HUES48 (cell line): ENCODE data around the gene MPV17.
"Not testable (repeated sequence)": the region's sequence is repeated elsewhere in the genome, so short reads cannot be mapped to it uniquely, and the experiment has no call there.

Experiments
- H3K27ac ChIP-seq: one replicate; pipeline ENCODE4 v1.7.0; 2013; ENCODE audit warnings: low read depth, low read length, inconsistent platforms
- H3K27me3 ChIP-seq: 2 replicates; pipeline ENCODE4 v1.6.1; 2013; ENCODE audit warnings: mild to moderate bottlenecking, low read length; ENCODE audit not compliant: control insufficient read depth, insufficient read depth
- H3K36me3 ChIP-seq: 2 replicates; pipeline ENCODE4 v1.6.1; 2013; ENCODE audit warnings: low read length; ENCODE audit not compliant: control insufficient read depth, insufficient read depth
- H3K4me1 ChIP-seq: 2 replicates; pipeline ENCODE4 v1.6.1; 2013; ENCODE audit warnings: mild to moderate bottlenecking, low read length; ENCODE audit not compliant: control insufficient read depth, insufficient read depth
- H3K4me3 ChIP-seq: 2 replicates; pipeline ENCODE4 v1.5.1; 2013; ENCODE audit warnings: mild to moderate bottlenecking, low read depth, low read length
- H3K9ac ChIP-seq: 2 replicates; pipeline ENCODE4 v1.6.1; 2013; ENCODE audit warnings: mild to moderate bottlenecking, low read depth, low read length, moderate library complexity
- H3K9me3 ChIP-seq: 2 replicates; pipeline ENCODE4 v1.6.1; 2013; ENCODE audit warnings: low read length; ENCODE audit not compliant: control insufficient read depth, insufficient read depth

Gene MPV17

DNA sequence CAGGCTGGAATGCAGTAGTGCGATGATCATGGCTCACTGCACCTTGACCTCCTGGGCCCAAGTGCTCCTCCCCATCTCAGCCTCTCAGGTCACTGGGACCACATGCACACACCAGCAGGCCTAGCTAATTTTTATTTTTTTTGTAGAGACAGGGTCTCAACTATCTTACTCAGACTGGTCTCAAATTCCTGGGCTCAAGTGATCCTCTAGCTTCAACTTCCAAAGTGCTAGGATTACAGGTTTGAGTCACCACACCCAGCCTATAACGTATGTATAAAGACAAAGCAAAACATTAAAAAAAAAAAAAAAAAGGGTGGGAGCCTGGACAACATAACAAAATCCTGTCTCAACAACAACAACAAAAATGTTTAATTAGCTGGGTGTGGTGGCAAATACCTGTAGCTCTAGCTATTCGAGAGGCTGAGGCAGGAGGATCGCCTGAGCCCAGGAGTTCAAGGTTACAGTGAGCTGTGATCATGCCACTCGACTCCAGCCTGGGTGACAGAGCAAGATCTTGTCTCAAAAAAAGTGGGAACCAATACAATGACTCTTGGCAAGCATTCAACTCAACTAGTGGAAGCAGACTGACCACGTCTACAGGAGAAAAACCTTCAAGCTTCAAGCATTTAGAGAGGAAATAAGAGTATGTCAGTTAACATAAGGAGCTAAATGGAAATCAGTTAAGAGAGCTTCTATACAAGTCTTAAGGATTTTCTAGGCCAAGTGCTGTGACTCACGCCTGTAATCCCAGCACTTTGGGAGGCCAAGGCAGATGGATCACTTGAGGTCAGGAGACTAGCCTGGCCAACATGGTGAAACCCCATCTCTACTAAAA is 31.1 kb upstream of the MPV17 start:
- Histone ChIP-seq H3K9me3 (no peaks in the 10 kb centered on the region), H3K36me3 (peaks cover 8% of the 10 kb centered on the region; the same call in 1 of the 2 replicates), H3K4me3 (no peak overlapping the region), H3K9ac (no peak overlapping the region), H3K27ac (peak overlapping the region; percentile 46), H3K27me3 (no peaks in the 10 kb centered on the region), H3K4me1 (peaks cover 26% of the 10 kb centered on the region)

DNA sequence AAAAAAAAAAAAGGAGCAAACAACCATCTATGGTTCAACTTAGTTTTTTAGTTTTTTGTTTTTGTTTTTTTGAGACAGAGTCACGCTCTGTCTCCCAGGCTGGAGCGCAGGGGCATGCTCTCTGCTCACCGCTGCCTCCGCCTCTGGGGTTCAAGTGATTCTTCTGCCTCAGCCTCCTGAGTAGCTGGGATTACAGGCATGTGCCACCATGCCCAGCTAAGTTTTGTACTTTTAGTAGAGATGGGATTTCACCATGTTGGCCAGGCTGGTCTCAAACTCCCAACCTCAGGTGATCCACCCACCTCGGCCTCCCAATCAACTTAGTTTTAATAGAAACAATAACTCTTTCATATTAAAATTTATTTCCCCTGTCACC is 30.5 kb upstream of the MPV17 start:
- H3K9me3 ChIP-seq, H3K9ac ChIP-seq, H3K27ac ChIP-seq, H3K27me3 ChIP-seq, H3K36me3 ChIP-seq, H3K4me3 ChIP-seq: not testable (repeated sequence)
- H3K4me1 ChIP-seq: peaks cover 26% of the 10 kb centered on the region

DNA sequence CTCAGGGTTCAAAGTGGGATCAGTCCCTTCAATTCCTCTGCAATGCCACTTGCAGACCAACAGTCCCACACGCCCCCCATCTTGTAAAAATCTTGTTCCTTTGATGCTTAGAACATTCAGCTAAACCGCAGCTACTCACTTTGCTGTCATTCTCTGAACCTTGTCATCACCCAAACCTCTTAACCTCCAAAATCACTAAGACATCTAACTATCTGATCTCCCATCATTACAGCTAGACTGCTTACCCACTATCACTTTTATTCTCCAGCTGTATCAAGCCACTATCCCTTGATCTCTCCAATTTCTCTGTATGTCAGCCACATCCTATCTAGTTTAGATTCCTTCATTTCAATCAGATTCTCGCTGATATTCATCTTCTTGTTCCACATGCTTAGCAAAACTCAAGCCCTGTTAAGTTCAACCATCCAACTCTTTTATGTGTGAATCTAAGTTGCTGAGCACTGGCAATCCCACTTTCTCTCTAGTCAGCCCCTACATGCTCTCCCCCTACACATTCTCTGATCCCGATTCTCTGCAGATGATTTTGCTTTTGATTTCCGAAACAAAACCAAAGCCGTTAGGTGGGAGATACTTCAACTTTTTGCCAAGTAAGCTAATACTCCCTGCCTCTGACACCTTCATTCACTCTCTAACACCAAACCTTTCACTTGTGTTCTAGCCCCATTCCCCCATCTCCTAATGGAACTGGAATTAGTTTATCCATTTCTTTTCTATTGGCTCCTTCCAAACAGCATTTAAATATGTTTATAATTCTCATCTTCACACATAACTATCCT is 29.1 kb upstream of the MPV17 start:
- H3K4me1 ChIP-seq: peaks cover 26% of the 10 kb centered on the region
- no peak overlapping the region for H3K27ac ChIP-seq
- H3K9me3 ChIP-seq: no peaks in the 10 kb centered on the region
- H3K4me3 ChIP-seq: no peak overlapping the region
- H3K9ac ChIP-seq: no peak overlapping the region
- H3K36me3 ChIP-seq: peaks cover 10% of the 10 kb centered on the region; the same call in 1 of the 2 replicates
- no peaks in the 10 kb centered on the region for H3K27me3 ChIP-seq

DNA sequence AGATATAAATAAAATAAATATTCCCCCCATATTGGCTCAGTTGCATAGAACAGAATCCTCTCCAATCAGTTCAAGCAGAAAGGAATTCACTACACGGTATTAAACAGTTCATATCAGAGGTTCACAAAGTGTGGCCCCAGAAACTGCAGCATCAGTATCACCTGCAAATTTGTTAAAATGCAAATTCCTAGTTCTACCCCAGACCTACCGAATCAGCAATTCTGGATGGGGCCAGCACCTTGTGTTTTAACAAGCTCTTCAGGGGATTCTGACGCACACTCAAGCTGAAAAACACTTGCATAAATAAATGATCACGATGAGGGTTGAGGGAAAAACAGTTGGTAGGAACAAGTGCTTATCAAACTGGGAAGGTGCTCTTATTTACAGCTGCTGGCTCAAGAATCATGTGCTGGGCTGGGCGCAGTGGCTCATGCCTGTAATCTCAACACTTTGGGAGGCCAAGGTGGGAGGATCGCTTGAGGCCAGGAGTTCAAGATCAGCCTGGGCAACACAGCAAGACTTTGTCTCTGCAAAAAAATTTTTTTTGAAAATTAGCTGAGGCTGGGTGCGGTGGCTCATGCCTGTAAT is 27.3 kb upstream of the MPV17 start:
- Histone ChIP-seq H3K27me3 (no peaks in the 10 kb centered on the region), H3K36me3 (peaks cover 10% of the 10 kb centered on the region; the same call in 1 of the 2 replicates), H3K4me3 (no peak overlapping the region), H3K9me3 (no peaks in the 10 kb centered on the region), H3K27ac (no peak overlapping the region), H3K4me1 (peaks cover 26% of the 10 kb centered on the region), H3K9ac (no peak overlapping the region)

DNA sequence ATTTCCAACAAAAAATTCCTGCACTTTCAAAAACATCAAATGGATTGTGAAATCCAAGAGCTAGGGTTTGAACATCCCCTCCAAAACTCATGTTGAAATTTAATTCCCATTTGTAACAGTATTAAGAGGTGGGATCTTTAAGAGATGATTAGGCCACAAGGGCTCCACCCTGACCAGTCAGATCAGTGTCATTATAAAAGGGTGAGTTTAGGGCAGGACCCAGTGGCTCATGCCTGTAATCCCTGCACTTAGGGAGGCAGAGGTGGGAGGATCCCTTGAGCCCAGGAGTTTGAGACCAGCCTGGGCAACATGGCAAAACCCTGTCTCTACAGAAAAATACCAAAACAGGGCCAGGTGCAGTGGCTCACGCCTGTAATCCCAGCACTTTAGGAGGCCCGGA is 24.7 kb upstream of the MPV17 start:
- peaks cover 21% of the 10 kb centered on the region for H3K36me3 ChIP-seq
- peaks cover 9% of the 10 kb centered on the region; the same call in 1 of the 2 replicates for H3K4me1 ChIP-seq
- H3K27me3 ChIP-seq: no peaks in the 10 kb centered on the region
- H3K4me3 ChIP-seq: no peak overlapping the region
- H3K27ac ChIP-seq: no peak overlapping the region
- H3K9me3 ChIP-seq: no peaks in the 10 kb centered on the region
- no peak overlapping the region for H3K9ac ChIP-seq

DNA sequence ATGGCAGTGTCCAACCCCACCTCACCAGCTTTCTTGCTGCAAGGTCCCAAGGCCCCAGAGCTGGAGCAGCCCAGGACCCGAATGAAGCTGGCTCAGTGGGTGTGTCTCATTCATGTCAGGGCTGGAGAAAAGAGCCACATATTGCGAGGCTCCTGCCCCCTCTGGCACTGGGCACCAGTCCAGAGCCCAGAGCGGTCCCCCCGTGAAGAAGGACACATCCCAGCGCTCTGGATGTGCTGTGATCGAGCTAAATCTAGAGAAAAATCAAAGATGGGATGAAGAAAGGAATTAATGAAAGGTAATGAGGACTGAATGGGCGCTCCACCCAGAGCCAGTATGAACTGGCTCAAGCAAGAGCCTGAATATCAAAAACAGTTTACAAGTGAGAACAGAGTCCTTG is 13.3 kb upstream of the MPV17 start:
- no peaks in the 10 kb centered on the region for H3K27me3 ChIP-seq
- H3K9me3 ChIP-seq: no peaks in the 10 kb centered on the region
- H3K4me1 ChIP-seq: no peaks in the 10 kb centered on the region
- H3K4me3 ChIP-seq: no peak overlapping the region
- no peak overlapping the region for H3K27ac ChIP-seq
- no peak overlapping the region for H3K9ac ChIP-seq
- H3K36me3 ChIP-seq: peaks cover 91% of the 10 kb centered on the region

DNA sequence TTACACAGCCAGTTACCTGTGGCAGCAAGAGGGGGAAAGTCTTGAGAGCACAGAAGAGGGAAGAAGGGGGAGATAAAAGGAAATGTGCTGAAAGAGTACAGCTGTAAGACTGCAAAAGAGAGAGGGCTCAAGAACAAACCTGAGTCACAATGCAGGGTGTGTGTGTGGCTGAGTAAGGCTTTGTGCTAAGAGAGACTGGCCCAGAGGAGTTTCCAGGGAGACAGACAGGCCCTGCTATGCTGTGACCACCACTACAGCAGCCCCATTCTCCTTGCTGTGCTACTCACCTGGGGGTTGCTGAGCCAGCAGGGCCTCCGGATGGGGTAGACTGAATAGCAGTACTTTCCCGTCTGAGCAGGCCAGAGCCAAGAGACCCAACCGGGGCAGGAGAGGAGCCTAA is 12.4 kb upstream of the MPV17 start:
- H3K27ac ChIP-seq: no peak overlapping the region
- H3K27me3 ChIP-seq: no peaks in the 10 kb centered on the region
- no peak overlapping the region for H3K4me3 ChIP-seq
- no peaks in the 10 kb centered on the region for H3K4me1 ChIP-seq
- H3K9me3 ChIP-seq: no peaks in the 10 kb centered on the region
- H3K36me3 ChIP-seq: peaks cover 92% of the 10 kb centered on the region
- no peak overlapping the region for H3K9ac ChIP-seq

DNA sequence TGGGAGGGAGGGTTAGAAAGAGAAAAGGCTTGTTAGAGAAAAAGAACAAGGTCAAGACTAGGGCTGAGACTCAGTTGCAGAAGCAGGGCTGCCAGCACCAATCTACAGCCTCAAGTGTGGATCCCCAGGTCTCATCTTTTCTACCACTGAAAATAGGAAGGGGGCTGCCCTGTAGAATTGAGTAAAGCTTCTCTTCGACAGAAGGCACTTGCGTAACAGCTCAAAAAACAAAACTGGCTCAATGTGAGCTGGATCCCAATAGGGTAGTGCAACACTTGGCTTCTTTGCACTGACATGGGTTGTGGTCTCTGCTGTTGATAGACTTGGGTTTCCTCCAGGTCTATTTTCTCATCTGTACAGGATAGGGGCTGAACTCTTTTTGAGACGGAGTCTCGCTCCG is 1.8 kb upstream of the MPV17 start:
- Histone ChIP-seq H3K4me3 (no peak overlapping the region), H3K27ac (no peak overlapping the region)

DNA sequence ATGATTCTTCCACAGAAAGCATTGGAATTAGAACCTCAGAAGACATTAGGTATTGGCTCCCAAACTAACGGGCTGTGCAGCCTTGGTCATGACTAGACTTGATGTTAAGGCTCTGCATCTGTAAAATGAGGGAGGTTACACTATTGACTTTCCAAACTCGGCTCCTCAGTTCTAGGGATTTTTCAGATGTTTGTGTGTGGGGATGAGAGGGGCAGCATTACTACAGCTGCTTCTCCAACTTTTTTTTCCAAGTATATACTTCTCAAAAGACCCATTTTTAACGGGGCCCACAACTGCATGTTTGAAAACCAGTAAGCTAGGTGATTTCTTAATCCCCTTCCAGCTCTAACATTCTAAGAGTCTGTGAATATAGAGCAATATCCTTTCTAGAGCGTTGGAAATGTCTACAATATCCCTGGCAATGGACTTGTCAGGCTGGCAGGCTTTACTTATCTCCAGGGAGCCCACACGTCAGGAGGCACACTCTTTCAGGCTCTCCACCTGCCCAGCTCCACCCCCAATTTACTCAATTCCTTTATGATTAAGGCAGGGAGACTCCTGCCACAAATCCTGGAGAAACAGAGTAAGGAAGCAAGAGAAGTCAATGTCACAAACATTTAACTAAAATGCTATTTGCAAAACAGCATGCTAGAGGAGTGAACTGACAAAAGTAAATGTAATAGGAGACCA is 844 bp upstream of the MPV17 start:
- H3K36me3 ChIP-seq: peaks cover 31% of the 10 kb centered on the region
- H3K4me3 ChIP-seq: peak overlapping the region; percentile 87
- peaks cover 7% of the 10 kb centered on the region; the same call in 1 of the 2 replicates for H3K4me1 ChIP-seq
- H3K9ac ChIP-seq: peak overlapping the region; percentile 92
- no peaks in the 10 kb centered on the region for H3K9me3 ChIP-seq
- no peaks in the 10 kb centered on the region for H3K27me3 ChIP-seq
- peak overlapping the region; percentile 90 for H3K27ac ChIP-seq

More for the DNA sequence above, 1.8 kb upstream of the MPV17 start:
- no peaks in the 10 kb centered on the region for H3K27me3 ChIP-seq
- H3K36me3 ChIP-seq: peaks cover 41% of the 10 kb centered on the region
- no peaks in the 10 kb centered on the region for H3K9me3 ChIP-seq
- peaks cover 7% of the 10 kb centered on the region; the same call in 1 of the 2 replicates for H3K4me1 ChIP-seq
- H3K9ac ChIP-seq: no peak overlapping the region

DNA sequence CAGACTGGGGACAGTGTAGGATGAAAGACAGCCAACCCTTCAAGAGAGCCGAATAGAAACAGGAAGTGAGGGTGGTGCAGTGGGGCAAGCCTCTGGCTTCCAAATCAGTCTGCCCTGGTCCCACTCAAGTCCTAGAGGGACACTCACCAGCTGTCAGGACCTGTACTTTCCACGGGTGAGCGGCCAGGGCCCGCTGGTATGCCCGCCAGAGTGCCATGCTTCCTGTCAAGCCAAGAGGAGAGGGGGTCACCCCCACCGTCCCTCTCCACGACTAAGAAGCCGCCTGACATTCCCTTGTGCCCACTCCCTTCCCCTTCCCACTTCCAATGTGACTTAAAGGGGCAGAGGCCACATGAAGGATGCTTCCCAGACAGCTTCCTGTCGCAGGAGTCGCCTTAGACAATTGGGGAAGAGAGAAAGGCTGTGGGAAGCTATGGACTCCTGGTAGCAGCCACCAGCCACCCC is 564 bp downstream of the MPV17 start:
- peaks cover 7% of the 10 kb centered on the region; the same call in 1 of the 2 replicates for H3K4me1 ChIP-seq
- H3K9ac ChIP-seq: peak overlapping the region; percentile 92
- peaks cover 20% of the 10 kb centered on the region for H3K36me3 ChIP-seq
- H3K4me3 ChIP-seq: peak overlapping the region; percentile 87
- no peaks in the 10 kb centered on the region for H3K27me3 ChIP-seq
- peak overlapping the region; percentile 90 for H3K27ac ChIP-seq
- no peaks in the 10 kb centered on the region for H3K9me3 ChIP-seq
